HG03025 (cell line): ENCODE data around the gene QSER1.
"Not testable (repeated sequence)": the region's sequence is repeated elsewhere in the genome, so short reads cannot be mapped to it uniquely, and the experiment has no call there.

ENCODE experiments used
- ATAC-seq: cut with Tn5 transposase; IDR thresholded peaks from one replicate; pipeline ENCODE4 v1.9.1; 2021; ENCODE audit warnings: mild to moderate bottlenecking, moderate library complexity; ENCODE audit not compliant: unreplicated experiment, low FRiP score

The QSER1 gene

DNA sequence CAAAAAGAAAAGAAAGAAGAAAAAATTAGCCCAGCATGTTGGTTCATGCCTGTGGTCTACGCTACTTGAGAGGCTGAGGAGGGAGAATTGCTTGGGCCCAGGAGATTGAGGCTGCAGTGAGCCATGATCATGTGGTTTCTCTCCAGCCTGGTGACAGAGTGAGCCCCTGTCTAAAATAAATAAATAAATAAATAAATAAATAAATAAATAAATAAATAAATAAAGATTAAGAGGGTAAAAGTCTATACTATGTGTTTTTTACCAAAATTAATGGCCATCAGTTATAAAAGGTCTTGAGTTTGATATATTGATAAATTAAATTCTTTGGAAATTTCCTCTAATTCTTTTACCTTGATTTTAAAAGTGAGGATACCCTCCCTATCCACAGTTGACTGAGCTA is 97.9 kb downstream of the QSER1 start:
- no peak for ATAC-seq

DNA sequence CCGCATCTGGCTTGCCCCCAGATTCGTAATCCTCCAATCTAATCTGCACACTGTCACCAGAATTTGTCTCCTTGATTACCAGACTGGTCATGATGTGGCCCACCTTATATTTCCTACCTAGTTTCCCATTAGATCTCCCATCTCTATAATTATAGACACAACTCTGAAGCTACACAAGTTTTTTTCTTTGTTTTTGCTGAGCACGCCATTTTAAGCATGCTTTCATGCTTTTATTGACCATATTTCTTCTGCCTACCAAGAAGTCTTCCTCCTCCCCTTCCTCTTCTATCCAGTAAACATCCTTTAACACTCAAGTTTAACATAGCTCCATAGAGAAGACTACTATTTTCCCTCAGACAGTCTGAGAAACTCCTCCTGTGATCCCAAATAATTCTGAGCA is 98.8 kb downstream of the QSER1 start:
- no peak for ATAC-seq

DNA sequence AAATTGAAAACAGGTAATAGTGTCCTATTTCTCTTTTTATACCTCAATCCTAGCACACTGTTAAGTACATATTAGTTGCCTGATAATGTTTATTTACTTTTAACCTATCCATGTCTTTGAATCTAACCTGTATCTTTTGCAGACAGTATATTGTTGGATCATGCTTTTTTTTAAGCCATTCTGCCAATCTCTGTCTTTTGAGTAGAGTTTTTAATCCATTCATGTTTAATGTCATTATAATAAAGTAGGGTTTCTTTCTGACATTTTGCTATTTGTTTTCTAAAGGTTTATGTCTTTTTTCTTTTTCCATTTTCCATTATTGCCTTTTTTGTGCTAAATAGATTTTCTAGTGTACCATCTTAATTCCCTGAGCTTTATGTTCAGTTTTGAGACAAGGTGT is 99.3 kb downstream of the QSER1 start:
- ATAC-seq: no peak

DNA sequence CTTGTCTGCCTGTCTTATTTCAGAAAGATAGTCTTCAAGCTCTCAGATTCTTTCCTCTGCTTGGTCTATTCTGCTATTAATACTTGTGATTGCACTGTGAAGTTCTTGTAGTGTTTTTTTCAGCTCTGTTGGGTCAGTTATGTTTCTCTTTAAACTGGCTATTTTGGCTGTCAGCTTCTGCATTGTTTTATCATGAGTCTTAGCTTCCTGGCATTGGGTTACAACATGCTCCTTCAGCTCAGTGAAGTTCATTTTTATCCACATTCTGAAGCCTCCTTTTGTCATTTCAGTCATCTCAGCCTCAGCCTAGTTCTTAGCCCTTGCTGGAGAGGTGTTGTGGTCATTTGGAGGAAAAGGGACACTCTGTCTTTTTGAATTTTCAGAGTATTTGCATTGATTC is 107.6 kb downstream of the QSER1 start:
- ATAC-seq: no peak

- no peak for ATAC-seq
These were observed 108.7 kb downstream of the QSER1 start for GRCh38 chr11:33001281-33001680.

GRCh38 chr11:33001751-33002542 is 109.3 kb downstream of the QSER1 start:
- ATAC-seq: no peak

GRCh38 chr11:33005175-33005574 is 112.6 kb downstream of the QSER1 start:
- no peak for ATAC-seq

GRCh38 chr11:33006010-33006409 is 113.4 kb downstream of the QSER1 start:
- no peak for ATAC-seq

GRCh38 chr11:33013755-33014154 is 121.1 kb downstream of the QSER1 start:
- ATAC-seq: no peak

DNA sequence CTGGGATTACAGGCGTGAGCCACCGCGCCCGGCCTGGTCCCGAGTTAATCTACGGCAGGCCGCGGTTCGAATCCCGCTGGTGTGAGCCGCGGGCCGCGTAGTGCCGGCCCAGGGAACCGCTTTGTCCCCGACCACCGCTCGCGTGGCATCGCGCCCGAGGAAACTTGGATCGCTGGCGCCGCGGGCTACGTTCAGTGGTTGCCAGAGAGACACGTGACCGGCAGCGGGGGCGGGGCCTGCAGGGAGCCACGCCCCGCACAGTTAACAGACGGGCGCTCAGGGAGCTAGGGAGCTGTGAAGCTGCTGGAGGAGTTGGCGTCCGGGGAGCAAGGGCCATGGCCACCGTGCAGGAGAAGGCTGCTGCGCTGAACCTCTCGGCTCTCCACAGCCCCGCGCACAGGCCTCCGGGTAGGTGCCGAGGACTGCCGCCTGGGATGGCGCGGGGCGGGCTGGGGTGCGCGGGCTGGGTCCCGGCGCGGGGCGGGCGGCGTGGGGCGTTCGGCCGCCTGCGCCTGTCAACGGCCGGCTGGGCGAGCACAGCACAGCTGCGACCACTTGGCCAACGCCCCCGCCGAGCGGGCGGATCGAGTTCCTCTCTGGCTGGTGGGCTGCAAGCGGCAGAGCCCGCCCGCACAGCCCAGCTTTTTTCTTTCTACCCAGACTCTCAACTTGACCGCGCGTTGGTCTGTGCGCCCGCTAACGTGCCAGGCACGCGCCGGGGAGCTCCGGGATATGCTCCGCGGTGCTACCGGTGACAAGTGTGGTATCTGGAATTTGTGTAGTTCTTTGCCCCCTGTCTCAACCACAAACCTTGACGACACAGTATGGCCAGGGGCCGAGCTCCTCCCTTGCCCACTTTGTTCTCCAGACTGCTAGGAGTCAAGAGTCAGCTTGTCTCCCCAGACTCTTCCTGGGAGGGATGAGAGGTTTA is 123.3 kb downstream of the QSER1 start, which contains the start of gene DEPDC7:
Gene DEPDC7 (plus strand): TSS at position 258 of the 931 bp plus-strand sequence. CDS start 78 bp downstream, at position 336.
- ATAC-seq: peak; percentile 83

DNA sequence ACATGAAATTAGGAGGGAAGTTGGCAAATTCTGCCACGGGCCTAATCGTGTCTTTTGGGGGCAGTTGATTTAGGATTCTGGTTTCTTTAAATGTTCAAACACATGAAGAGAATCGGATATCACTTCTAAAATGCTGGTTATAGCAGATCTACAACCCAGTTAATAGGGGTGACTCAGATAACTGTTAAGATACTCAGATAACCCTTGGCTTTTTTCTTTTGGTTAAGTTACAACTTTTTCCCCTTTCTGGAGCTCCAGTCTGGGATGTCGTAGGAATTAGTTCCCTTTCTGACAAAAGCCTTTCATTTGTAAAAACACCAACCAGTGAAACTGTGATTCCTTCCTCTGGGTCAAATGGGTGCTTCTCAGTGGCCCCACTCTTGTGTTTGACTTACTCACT is 124.0 kb downstream of the QSER1 start:
- ATAC-seq: no peak

DNA sequence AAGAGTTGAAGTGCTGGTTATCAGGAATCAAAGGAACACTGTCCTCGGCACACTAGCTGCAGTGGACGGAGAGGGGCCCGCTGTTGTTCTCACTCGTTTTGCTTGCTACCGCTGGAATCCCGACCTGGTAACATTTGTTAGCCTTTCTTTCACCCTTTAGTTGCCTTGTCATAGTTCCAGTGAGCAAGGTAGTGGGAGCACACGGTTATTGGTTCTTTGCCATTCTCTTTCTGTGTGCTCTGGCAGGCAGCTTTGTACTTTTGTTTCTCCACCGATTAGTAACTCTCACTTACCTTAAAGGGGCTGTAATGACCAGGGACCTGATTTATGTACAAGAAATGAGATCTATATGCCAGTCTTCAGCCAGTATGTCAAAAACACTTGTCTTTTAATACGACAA is 124.9 kb downstream of the QSER1 start:
- no peak for ATAC-seq

DNA sequence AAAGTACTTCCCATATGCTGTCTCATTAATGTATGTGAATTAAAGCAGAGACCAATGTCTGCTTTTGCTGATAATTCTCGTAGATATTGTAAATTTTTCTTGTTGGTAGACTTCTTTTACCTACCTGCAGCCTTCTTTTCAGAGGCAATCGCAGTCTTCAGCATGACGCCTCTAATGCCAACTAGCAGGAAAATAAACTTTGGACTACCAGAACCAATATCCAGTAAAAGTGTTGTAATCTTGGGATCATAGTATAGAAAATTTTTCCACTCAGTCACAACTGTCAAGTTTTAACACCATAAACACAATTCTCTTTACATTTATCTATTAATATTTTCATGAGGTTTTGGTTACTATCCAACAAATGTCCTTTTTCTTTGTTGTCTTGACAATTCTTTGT is 125.4 kb downstream of the QSER1 start:
- no peak for ATAC-seq

GRCh38 chr11:33018840-33019239 is 126.2 kb downstream of the QSER1 start:
- ATAC-seq: no peak

DNA sequence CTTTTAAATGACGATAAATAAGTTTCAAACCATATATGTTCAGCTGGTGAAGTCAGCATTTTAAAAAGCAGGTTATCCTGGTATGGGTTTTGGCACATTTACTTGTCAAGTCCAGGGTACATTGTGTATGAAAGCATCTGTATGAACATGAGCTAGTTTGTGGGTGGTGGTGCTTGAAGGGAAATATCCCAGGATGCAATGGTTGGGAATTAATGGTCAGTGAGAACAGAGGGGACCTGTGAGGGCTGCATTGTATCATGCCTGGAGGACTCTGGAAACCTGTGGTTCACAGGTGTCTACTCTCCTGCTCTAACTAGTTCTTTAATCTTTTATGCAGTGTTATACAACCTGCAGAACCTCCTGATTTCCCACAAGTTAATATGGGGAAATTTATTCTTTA is 128.9 kb downstream of the QSER1 start:
- no peak for ATAC-seq

DNA sequence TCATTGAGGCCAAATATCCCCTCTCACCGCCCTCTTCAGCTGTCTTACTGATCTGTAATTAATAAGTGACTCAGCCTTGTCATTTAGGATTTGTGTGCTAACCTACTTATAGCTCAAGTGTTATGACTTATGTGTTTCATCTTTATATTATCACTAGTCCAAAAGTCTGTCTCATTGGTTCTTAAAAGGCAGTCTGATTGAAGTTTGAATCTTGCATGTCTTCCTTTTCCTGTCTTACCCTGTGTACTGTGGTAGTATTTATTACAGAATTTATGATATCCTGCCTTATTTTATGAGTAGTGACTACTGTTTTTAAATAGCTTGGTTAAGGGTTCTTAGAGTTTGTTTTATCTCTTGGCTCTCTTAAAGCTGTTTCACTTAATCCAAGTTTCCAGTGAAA is 129.3 kb downstream of the QSER1 start:
- ATAC-seq: no peak

- no peak for ATAC-seq
These were observed 132.7 kb downstream of the QSER1 start for GRCh38 chr11:33025339-33025722.

DNA sequence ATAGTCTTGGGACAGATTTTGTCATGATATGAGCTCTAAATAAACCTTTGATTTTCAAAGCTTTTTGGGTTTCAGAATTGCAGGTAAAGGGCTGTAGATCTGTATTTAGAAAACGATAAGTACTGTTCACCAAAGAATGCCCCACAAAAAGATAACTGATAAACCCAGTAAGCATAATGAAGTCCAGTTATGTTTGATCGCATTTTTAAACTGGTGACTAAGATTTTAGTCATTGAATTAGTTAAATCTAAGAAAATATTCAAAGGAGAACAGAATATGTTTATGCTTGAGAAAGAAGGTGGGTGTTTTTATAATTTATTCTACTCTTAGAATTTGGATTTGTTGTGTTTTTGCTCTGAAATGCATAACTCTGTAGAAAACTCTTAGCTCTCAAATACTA is 134.6 kb downstream of the QSER1 start:
- no peak for ATAC-seq

DNA sequence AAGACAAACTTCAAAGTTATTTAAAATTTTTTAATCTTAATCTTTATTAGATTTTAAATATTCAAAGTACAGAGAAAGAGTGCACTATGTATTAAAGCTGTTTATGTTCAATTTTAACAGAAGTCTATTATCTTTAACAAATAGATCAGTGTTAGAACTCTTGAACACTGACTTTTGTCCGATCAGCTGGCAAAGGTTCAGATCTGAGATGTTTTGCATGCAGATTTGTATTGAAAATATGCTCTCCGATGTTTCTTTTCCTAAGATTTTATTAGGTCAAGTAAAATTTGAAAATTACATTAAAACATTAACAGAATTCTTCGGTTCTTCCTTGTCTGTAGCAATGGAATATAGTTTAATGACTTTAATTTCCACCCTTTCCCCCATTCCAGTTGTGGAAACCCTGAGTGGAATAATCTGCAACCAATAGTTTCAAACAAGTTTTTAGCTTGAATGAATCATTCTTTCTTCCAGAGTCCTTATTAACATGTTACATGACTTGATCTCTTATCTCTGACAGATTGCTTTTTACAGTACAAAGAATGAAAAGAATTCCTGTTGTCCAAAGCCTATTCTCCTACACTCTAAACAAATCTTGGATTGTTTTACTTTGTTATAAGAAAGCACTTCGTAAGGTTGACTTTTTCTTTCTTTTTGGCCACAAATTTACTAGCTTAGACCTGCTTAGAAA is 135.4 kb downstream of the QSER1 start:
- ATAC-seq: no peak

DNA sequence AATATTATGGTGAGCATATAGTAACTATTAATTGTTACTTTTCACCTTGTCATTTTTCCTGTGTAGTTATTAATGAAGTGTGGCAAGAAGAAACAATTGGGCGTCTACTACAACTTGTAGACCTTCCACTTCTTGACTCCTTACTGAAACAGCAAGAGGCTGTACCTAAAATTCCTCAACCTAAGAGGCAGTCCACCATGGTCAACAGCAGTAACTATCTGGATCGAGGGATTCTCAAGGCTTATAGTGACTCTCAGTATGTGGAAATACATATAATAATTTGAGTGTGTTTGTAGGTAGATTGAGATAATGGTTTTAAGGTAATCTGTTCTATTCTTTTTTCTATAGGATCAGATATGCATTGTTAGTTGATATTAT is 135.9 kb downstream of the QSER1 start:
- ATAC-seq: no peak

- ATAC-seq: not testable (repeated sequence)
These were observed 136.6 kb downstream of the QSER1 start for GRCh38 chr11:33029218-33029617.
